HepG2 (cell line): ENCODE results near the gene ITGB7. TPM values are rescaled to one million over a fixed set of nuclear protein-coding genes. Genes with fewer than 3 reads are reported as not detected.
A peak's percentile ranks its signal among the peaks of the same experiment; 100 is the strongest.

Experiments used
- ATAC-seq: fragments of 200-7000 bp; cut with Tn5 transposase; 3 replicates; pipeline ENCODE4 v1.9.1; 2020; ENCODE audit warnings: mild to moderate bottlenecking, moderate library complexity
- BruUV-seq: library from RNA; stranded (reverse); fragments of 400-500 nt; replicated peaks from 2 replicates; lab custom pipeline; 2021; lab: Mats Ljungman, UMichigan
- CTCF ChIA-PET: fragments of 300-600 bp; formaldehyde crosslinking; extraction: SDS; loops from one replicate; lab custom pipeline; 2021; ENCODE audit warnings: low total read pairs, inconsistent platforms, low intra/inter-chr PET ratio; lab: Yijun Ruan, JAX
- POLR2A ChIA-PET: fragments of 350-600 bp; sonication (Branson Sonifier 250); formaldehyde crosslinking; loops from one replicate; lab custom pipeline; 2020; ENCODE audit warnings: antibody characterized with exemption, inconsistent platforms; lab: Yijun Ruan, JAX
- DNase-seq: peaks from one replicate; pipeline ENCODE4 v3.0.0-alpha.2; 2015; ENCODE audit warnings: low spot score
- FAIRE-seq: peaks from 3 replicates; lab custom pipeline; 2011; peaks lifted over from hg19 to GRCh38; lab: Jason Lieb, UNC
- H2AFZ ChIP-seq: one replicate; pipeline ENCODE4 v1.6.1; 2011; ENCODE audit warnings: low read length, inconsistent platforms
- H3K27ac ChIP-seq: fragments of 300-600 bp; 3 replicates; pipeline ENCODE4 v1.8.0; 2011; ENCODE audit warnings: mixed run types, mild to moderate bottlenecking, mixed read lengths, low read length, inconsistent platforms; ENCODE audit not compliant: insufficient read depth; ENCODE audit errors: extremely low read length
- H3K27me3 ChIP-seq, 2 experiments: fragments of 200-600 bp in 1 of 2; 2 replicates in 1 of 2; 3 replicates in 1 of 2; pipeline versions ENCODE4 v1.6.0 to v1.8.0; 2011; ENCODE audit warnings: low read length in 2 of 2, mild to moderate bottlenecking in 2 of 2, moderate library complexity in 2 of 2, inconsistent platforms in 1 of 2; ENCODE audit not compliant: insufficient read depth in 2 of 2, control insufficient read depth in 1 of 2
- H3K36me3 ChIP-seq, 2 experiments: fragments of 200-600 bp in 1 of 2; replicated peaks in 1 of 2; 2 replicates in 1 of 2; 3 replicates in 1 of 2; pipeline versions ENCODE4 v1.5.1 to v1.8.0; 2011; ENCODE audit warnings: low read length in 2 of 2, inconsistent platforms in 1 of 2; ENCODE audit not compliant: insufficient read depth in 2 of 2, control insufficient read depth in 1 of 2
- H3K4me1 ChIP-seq: 2 replicates; pipeline ENCODE4 v1.5.1; 2012; ENCODE audit warnings: low read length, inconsistent platforms; ENCODE audit not compliant: insufficient read depth
- H3K4me2 ChIP-seq: 2 replicates; pipeline ENCODE4 v1.6.0; 2011; ENCODE audit warnings: low read depth, low read length, inconsistent platforms
- H3K4me3 ChIP-seq, 3 experiments: fragments of 200-600 bp in 1 of 3; sonication (generic), shearing (Covaris generic) in 1 of 3; replicated peaks in 1 of 3; 2 replicates each; pipeline ENCODE4 v1.5.1; 2011 to 2016; ENCODE audit warnings: low read length in 3 of 3, inconsistent platforms in 2 of 3, low read depth in 2 of 3, mild to moderate bottlenecking in 2 of 3, control low read depth in 1 of 3, mixed read lengths in 1 of 3; ENCODE audit not compliant: insufficient read depth in 1 of 3
- H3K79me2 ChIP-seq: one replicate; pipeline ENCODE4 v1.6.1; 2011; ENCODE audit warnings: low read length, inconsistent platforms; ENCODE audit not compliant: insufficient read depth
- H3K9ac ChIP-seq: 2 replicates; pipeline ENCODE4 v1.6.0; 2011; ENCODE audit warnings: mild to moderate bottlenecking, low read depth, low read length, inconsistent platforms; ENCODE audit not compliant: insufficient read depth
- H3K9me3 ChIP-seq: 2 replicates; pipeline ENCODE4 v1.5.1; 2012; ENCODE audit warnings: mild to moderate bottlenecking, low read length
- H4K20me1 ChIP-seq: 2 replicates; pipeline ENCODE4 v1.6.0; 2011; ENCODE audit warnings: inconsistent platforms, mild to moderate bottlenecking, low read length, moderate library complexity; ENCODE audit not compliant: insufficient read depth
- MYC ChIP-seq: sonication (generic); formaldehyde crosslinking; IDR thresholded peaks from 2 replicates; pipeline ENCODE4 v1.9.0; 2021; ENCODE audit warnings: missing genetic modification reagents, borderline replicate concordance
- POGK ChIP-seq: sonication (generic); formaldehyde crosslinking; conservative IDR thresholded peaks from 2 replicates; pipeline ENCODE4 v1.8.0; 2022; ENCODE audit warnings: mild to moderate bottlenecking, moderate library complexity, missing genetic modification reagents
- RBFOX2 ChIP-seq: fragments of 200-400 bp; formaldehyde crosslinking; IDR thresholded peaks from 2 replicates; pipeline ENCODE4 v1.6.1; 2017; ENCODE audit warnings: low read depth, mild to moderate bottlenecking, low read length
- RFXANK ChIP-seq: IDR thresholded peaks from 2 replicates; pipeline ENCODE4 v1.6.1; 2016
- SIN3B ChIP-seq: fragments of 150-350 bp; IDR thresholded peaks from 2 replicates; pipeline ENCODE4 v1.6.1; 2014; ENCODE audit warnings: low read length
- SIX1 ChIP-seq: sonication (generic); formaldehyde crosslinking; IDR thresholded peaks from 2 replicates; pipeline ENCODE4 v1.4.0; 2020; ENCODE audit warnings: missing genetic modification reagents, borderline replicate concordance
- SYNCRIP ChIP-seq: fragments of 200-400 bp; formaldehyde crosslinking; IDR thresholded peaks from 2 replicates; pipeline ENCODE4 v1.6.1; 2018; ENCODE audit warnings: mild to moderate bottlenecking, low read depth, low read length; ENCODE audit not compliant: insufficient read depth
- TBX3 ChIP-seq: fragments of 450-650 bp; IDR thresholded peaks from 2 replicates; pipeline ENCODE4 v1.6.1; 2017; ENCODE audit warnings: antibody characterized with exemption, mild to moderate bottlenecking, inconsistent platforms, borderline replicate concordance
- ZMYM2 ChIP-seq: sonication (generic); formaldehyde crosslinking; IDR thresholded peaks from 2 replicates; pipeline ENCODE4 v1.8.0; 2022; ENCODE audit warnings: mild to moderate bottlenecking, missing genetic modification reagents
- ZMYM4 ChIP-seq: sonication (generic); formaldehyde crosslinking; IDR thresholded peaks from 2 replicates; pipeline ENCODE4 v1.8.1; 2023; ENCODE audit warnings: mild to moderate bottlenecking, missing genetic modification reagents
- ZNF17 ChIP-seq: sonication (generic); formaldehyde crosslinking; IDR thresholded peaks from 2 replicates; pipeline ENCODE4 v1.5.0; 2020; ENCODE audit warnings: mild to moderate bottlenecking, missing genetic modification reagents
- ZNF782 ChIP-seq: sonication (generic); formaldehyde crosslinking; IDR thresholded peaks from 2 replicates; pipeline ENCODE4 v1.4.0; 2020; ENCODE audit warnings: missing genetic modification reagents, mild to moderate bottlenecking, borderline replicate concordance
- WGBS: methylation state at CpG from one replicate; pipeline ENCODE4 v1.1.6; 2017; ENCODE audit warnings: low lambda C conversion rate; 5-methylcytosine and 5-hydroxymethylcytosine counted together
- in situ Hi-C: cut with HindIII; loops from 2 replicates; pipeline ENCODE4 v1.10.0; 2017; ENCODE audit warnings: low pct_unique_long_range_greater_than_20kb; ENCODE audit not compliant: extremely low pct_ligation_motif_present
- intact Hi-C: fragments of 100-400 bp; cut with micrococcal nuclease; formaldehyde crosslinking; loops from one replicate; pipeline ENCODE4 v1.10.0; 2022; ENCODE audit not compliant: unreplicated experiment
- polyA plus RNA-seq, 8 experiments: library from polyadenylated mRNA; depleted of rRNA in 3 of 8; stranded (reverse) in 7 of 8; unstranded in 1 of 8; fragments of >200 nt; fragmentation: Illumina TruSeq in 4 of 8; extraction: Trizol in 4 of 8; gene quantifications; 2 replicates each; pipeline versions ENCODE4 v1.2.1 to v1.2.3, GENCODE V29; 2011 to 2016; ENCODE audit warnings: low read depth in 4 of 8, missing spikeins in 1 of 8, mixed read lengths in 1 of 8; ENCODE audit not compliant: insufficient read depth in 1 of 8
- total RNA-seq, 5 experiments: library from RNA; depleted of rRNA; stranded (reverse); fragments of >200 nt; fragmentation: Illumina TruSeq; extraction: Trizol; gene quantifications; 2 replicates each; pipeline ENCODE4 v1.2.3, GENCODE V29; 2016; ENCODE audit warnings: low read depth in 1 of 5

ITGB7 gene
- total and polyA plus RNA-seq, 2 of the 13 experiments (the other 11 are each of a cell fraction or from before 2014, with no cell fraction given): 0.16 to 0.18 TPM

- FAIRE-seq (no peak), DNase-seq (no peak), ATAC-seq (no peak)
- no peak overlapping the region for H2AFZ ChIP-seq
- BruUV-seq: no TSS peak
- intact Hi-C loops: no loop called here
- H4K20me1 ChIP-seq: peaks cover 15% of the 10 kb centered on the region
- peak overlapping the region; percentile 80 for H3K4me2 ChIP-seq
- H3K79me2 ChIP-seq: peaks cover 32% of the 10 kb centered on the region
- ChIA-PET POLR2A (interaction anchor here (0.8 to 3.0 kb wide), 5 partner anchors 12 to 318 kb away, joined by 3 to 8 read pairs (median 3); partner anchors contain the start of genes PFDN5 and TARBP2), CTCF (no interaction called here)
- no peak overlapping the region for H3K27ac ChIP-seq
- H3K9ac ChIP-seq: peak overlapping the region; percentile 27; the same call in 1 of the 2 replicates
- H3K9me3 ChIP-seq: no peaks in the 10 kb centered on the region
- WGBS: 90% methylated on average over 2 of the region's 2 CpGs
- no peaks in the 10 kb centered on the region; a peak in 1 of 5 replicates for H3K27me3 ChIP-seq
- H3K4me1 ChIP-seq: peaks cover 51% of the 10 kb centered on the region
- peak overlapping the region in 2 of 3 experiments; percentile 10 to 27; a peak in 2 of 6 replicates for H3K4me3 ChIP-seq
- TF ChIP-seq SIX1 (CRISPR knock-in tag) (no peak), RBFOX2 (0 out of 2 replicates have a peak, but pooled peaks have one; percentile 30)
- peaks cover 24 to 58% of the 10 kb centered on the region in 2 experiments for H3K36me3 ChIP-seq
- in situ Hi-C loops: no loop called here
Measured at GRCh38 chr12:53182903-53183302, 24.1 kb downstream of the ITGB7 start.

DNA sequence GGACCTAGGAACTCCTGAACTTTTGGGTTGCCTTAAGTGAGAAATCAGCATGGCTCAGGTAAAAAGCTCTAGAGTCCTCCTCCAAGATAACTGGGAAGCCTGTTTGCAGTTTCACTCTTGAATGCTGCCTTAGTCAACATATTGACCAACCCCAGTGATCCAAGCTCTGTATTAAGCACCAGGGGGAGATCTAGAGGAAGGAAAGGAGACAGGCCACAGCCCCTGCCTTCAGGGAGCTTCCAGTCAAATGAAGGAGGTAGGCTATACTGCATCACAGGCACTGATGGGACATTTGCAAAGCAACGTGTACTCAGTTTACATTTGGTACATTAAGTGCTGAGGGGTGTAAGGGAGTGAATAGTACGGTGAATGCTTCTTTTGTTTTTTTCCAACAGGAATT is 25.1 kb downstream of the ITGB7 start:
- Histone ChIP-seq H3K4me3 (peak overlapping the region in 2 of 3 experiments; percentile 58 to 82; a peak in 3 of 6 replicates), H4K20me1 (peaks cover 15% of the 10 kb centered on the region), H2AFZ (no peak overlapping the region), H3K4me2 (peak overlapping the region; percentile 80), H3K36me3 (peaks cover 18 to 48% of the 10 kb centered on the region in 2 experiments), H3K4me1 (peaks cover 51% of the 10 kb centered on the region), H3K27me3 (no peaks in the 10 kb centered on the region; a peak in 1 of 5 replicates), H3K27ac (no peak overlapping the region), H3K9me3 (no peaks in the 10 kb centered on the region), H3K79me2 (peaks cover 32% of the 10 kb centered on the region), H3K9ac (peak overlapping the region; percentile 85)
- no peak for FAIRE-seq
- WGBS: 87% methylated on average over 2 of the region's 2 CpGs
- ATAC-seq: no peak
- intact Hi-C loops: no loop called here
- no TSS peak for BruUV-seq
- POLR2A ChIA-PET: interaction anchor here (1.0 to 3.3 kb wide), 6 partner anchors 21 to 319 kb away, joined by 3 to 34 read pairs (median 8); partner anchors contain the start of genes AAAS, MYG1, PFDN5 and TARBP2
- CTCF ChIA-PET: no interaction called here
- peak; percentile 91 for TF ChIP-seq POGK (CRISPR knock-in tag)
- no peak for TF ChIP-seq RFXANK (CRISPR knock-in tag)
- TF ChIP-seq ZMYM4 (CRISPR knock-in tag): no peak
- TF ChIP-seq ZNF782 (CRISPR knock-in tag): 0 out of 2 replicates have a peak, but pooled peaks have one; percentile 29
- no peak for TF ChIP-seq ZNF17 (CRISPR knock-in tag)
- TF ChIP-seq SYNCRIP: no peak
- no peak for TF ChIP-seq SIN3B
- no peak for TF ChIP-seq MYC (CRISPR knock-in tag)
- TF ChIP-seq TBX3: no peak
- 0 out of 2 replicates have a peak, but pooled peaks have one; percentile 23 for TF ChIP-seq ZMYM2 (CRISPR knock-in tag)
- in situ Hi-C loops: no loop called here
- no peak for DNase-seq
